K562 (cell line): Measurements from ENCODE around the gene MSMO1. TPM values are rescaled to one million over a fixed set of nuclear protein-coding genes. Genes with fewer than 3 reads are reported as not detected.
A peak's percentile ranks its signal among the peaks of the same experiment; 100 is the strongest.

Source experiments
- CREM ChIP-seq: IDR thresholded peaks from 2 replicates; pipeline ENCODE4 v1.6.1; 2014; ENCODE audit warnings: antibody characterized with exemption, low read depth
- E2F3 ChIP-seq: fragments of 250-450 bp; sonication (Bioruptor Pico); IDR thresholded peaks from 2 replicates; pipeline ENCODE4 v1.4.0; 2020; ENCODE audit warnings: mild to moderate bottlenecking
- GABPB2 ChIP-seq: fragments of 250-450 bp; sonication (Bioruptor Pico); conservative IDR thresholded peaks from 2 replicates; pipeline ENCODE4 v1.5.1; 2021; ENCODE audit warnings: mild to moderate bottlenecking
- IRF2 ChIP-seq: sonication (generic); formaldehyde crosslinking; IDR thresholded peaks from 2 replicates; pipeline ENCODE4 v1.8.1; 2022; ENCODE audit warnings: mild to moderate bottlenecking, missing genetic modification reagents
- MAZ ChIP-seq, 2 experiments: fragments of 450-650 bp in 1 of 2; sonication (generic) in 1 of 2; formaldehyde crosslinking; IDR thresholded peaks in 1 of 2; conservative IDR thresholded peaks in 1 of 2; 2 replicates each; pipeline versions ENCODE4 v1.4.0 to v1.5.0; 2020; ENCODE audit warnings: mild to moderate bottlenecking in 1 of 2, missing genetic modification reagents in 1 of 2
- MBD2 ChIP-seq: sonication (generic); IDR thresholded peaks from 2 replicates; pipeline ENCODE4 v1.6.1; 2016; ENCODE audit warnings: low read depth, borderline replicate concordance
- NEUROD1 ChIP-seq: fragments of 150-350 bp; IDR thresholded peaks from 2 replicates; pipeline ENCODE4 v1.6.1; 2014; ENCODE audit warnings: borderline replicate concordance, low read length, low read depth; ENCODE audit not compliant: partially characterized antibody
- RBBP5 ChIP-seq: fragments of 200-600 bp; sonication (generic); IDR thresholded peaks from 2 replicates; pipeline ENCODE4 v1.6.1; 2012; ENCODE audit warnings: borderline replicate concordance, mild to moderate bottlenecking, low read length, control low read depth, inconsistent platforms; ENCODE audit not compliant: insufficient read depth, poor library complexity, severe bottlenecking
- SRSF3 ChIP-seq: fragments of 200-400 bp; formaldehyde crosslinking; IDR thresholded peaks from 2 replicates; pipeline ENCODE4 v1.6.1; 2016; ENCODE audit warnings: mild to moderate bottlenecking, low read length, moderate library complexity; ENCODE audit not compliant: insufficient read depth
- SRSF7 ChIP-seq: fragments of 200-400 bp; formaldehyde crosslinking; optimal IDR thresholded peaks from 2 replicates; pipeline ENCODE3; 2017; ENCODE audit warnings: mild to moderate bottlenecking, low read depth, low read length
- ZNF408 ChIP-seq: fragments of 250-450 bp; sonication (Bioruptor Pico); IDR thresholded peaks from 2 replicates; pipeline ENCODE4 v1.4.0; 2020; ENCODE audit warnings: low read depth, mild to moderate bottlenecking, moderate library complexity
- polyA plus RNA-seq, 8 experiments: library from polyadenylated mRNA; depleted of rRNA in 4 of 8; stranded (reverse) in 5 of 8; unstranded in 3 of 8; fragments of >200 nt; fragmentation: Nextera tagmentation in 2 of 8; fragmentation: Illumina TruSeq in 1 of 8; extraction: Ambion mirVana in 2 of 8; extraction: Trizol in 1 of 8; gene quantifications; 2 replicates each; pipeline versions ENCODE4 v1.2.1 to v1.2.3, GENCODE V29; 2011 to 2014; ENCODE audit warnings: inconsistent platforms in 1 of 8, missing spikeins in 1 of 8
- total RNA-seq, 7 experiments: library from RNA; depleted of rRNA in 6 of 7; stranded (reverse); fragments of >200 nt in 6 of 7; fragmentation: Illumina TruSeq in 2 of 7; extraction: Trizol in 2 of 7; gene quantifications; 2 replicates each; pipeline versions ENCODE4 v1.2.1 to v1.2.3, GENCODE V29; 2011 to 2021; ENCODE audit warnings: low replicate concordance in 1 of 7
- TF ChIP-seq, protein P1 (sequence below): fragments of 250-450 bp; sonication (Bioruptor Pico); IDR thresholded peaks from 2 replicates; pipeline ENCODE4 v1.6.1; 2021; ENCODE audit warnings: mild to moderate bottlenecking
- TF ChIP-seq, protein P2 (sequence below): fragments of 450-650 bp; formaldehyde crosslinking; IDR thresholded peaks from 2 replicates; pipeline ENCODE4 v1.4.0; 2020; ENCODE audit warnings: mild to moderate bottlenecking, moderate library complexity
- TF ChIP-seq, protein P3 (sequence below): fragments of 450-650 bp; formaldehyde crosslinking; conservative IDR thresholded peaks from 2 replicates; pipeline ENCODE4 v1.4.0; 2022; ENCODE audit warnings: mild to moderate bottlenecking, missing genetic modification characterization
- TF ChIP-seq, protein P4 (sequence below): fragments of 250-450 bp; sonication (Bioruptor Pico); IDR thresholded peaks from 2 replicates; pipeline ENCODE4 v1.4.0; 2020; ENCODE audit warnings: mild to moderate bottlenecking, moderate library complexity
- TF ChIP-seq, protein P5 (sequence below): fragments of 250-450 bp; sonication (Bioruptor Pico); IDR thresholded peaks from 2 replicates; pipeline ENCODE4 v1.9.0; 2021; ENCODE audit warnings: mild to moderate bottlenecking
- TF ChIP-seq, protein P6 (sequence below): fragments of 250-450 bp; sonication (Bioruptor Pico); IDR thresholded peaks from 2 replicates; pipeline ENCODE4 v1.4.0; 2020; ENCODE audit warnings: borderline replicate concordance
- TF ChIP-seq, protein P7 (sequence below): fragments of 250-450 bp; sonication (Bioruptor Pico); IDR thresholded peaks from 2 replicates; pipeline ENCODE4 v1.8.0; 2021; ENCODE audit warnings: mild to moderate bottlenecking, moderate library complexity

MSMO1 gene
- total and polyA plus RNA-seq, 9 of the 15 experiments (the other 6 are each of a cell fraction or from before 2014, with no cell fraction given): 32.0 to 172 (median 63.5) TPM

DNA sequence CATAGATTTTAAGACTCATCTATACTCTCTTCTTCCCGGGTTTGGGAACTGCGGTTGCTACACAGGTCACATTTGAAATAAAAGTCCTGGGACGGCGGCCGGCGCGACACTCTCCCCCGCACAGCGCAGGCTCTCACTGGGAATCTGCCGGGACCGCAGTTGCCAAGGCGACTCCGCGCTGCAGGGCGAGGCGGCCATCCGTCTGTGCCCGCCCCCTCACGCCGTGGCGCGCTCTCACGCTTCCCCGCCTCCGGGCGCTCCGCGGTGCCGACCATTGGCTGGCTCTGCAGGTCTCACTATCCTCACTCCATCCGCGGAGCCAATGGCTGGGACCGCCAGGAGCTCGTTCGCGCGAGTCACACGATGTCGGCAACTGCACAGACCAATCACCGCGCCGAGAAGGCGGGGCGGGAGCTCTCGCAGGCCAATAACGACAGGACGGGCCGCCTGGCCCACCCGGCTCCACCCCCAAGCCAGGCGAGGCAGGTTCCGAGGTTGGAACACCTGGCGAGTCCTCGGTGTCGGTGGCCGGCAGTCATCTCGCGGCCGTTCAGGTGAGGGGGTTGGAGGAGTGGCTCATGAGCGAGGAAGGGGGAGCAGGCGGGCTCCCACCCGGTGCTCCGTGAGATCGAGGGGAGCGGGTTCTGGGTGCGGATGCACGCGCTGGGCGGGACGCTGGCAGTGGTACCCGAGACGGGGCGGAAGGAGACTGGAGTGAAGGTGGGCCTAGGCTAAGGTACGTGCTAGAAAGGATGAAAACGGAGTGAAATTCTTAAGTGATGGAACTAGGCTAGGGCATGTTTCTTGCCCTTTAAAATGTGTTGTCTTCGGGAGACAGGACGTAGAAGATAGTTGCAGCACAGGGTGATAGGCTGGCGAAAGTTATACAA lies at the start of gene MSMO1 (continued):
- TF ChIP-seq, protein P1, sequence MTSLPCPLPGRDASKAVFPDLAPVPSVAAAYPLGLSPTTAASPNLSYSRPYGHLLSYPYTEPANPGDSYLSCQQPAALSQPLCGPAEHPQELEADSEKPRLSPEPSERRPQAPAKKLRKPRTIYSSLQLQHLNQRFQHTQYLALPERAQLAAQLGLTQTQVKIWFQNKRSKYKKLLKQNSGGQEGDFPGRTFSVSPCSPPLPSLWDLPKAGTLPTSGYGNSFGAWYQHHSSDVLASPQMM (CRISPR knock-in tag): no peak
- TF ChIP-seq, protein P2, sequence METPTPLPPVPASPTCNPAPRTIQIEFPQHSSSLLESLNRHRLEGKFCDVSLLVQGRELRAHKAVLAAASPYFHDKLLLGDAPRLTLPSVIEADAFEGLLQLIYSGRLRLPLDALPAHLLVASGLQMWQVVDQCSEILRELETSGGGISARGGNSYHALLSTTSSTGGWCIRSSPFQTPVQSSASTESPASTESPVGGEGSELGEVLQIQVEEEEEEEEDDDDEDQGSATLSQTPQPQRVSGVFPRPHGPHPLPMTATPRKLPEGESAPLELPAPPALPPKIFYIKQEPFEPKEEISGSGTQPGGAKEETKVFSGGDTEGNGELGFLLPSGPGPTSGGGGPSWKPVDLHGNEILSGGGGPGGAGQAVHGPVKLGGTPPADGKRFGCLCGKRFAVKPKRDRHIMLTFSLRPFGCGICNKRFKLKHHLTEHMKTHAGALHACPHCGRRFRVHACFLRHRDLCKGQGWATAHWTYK (CRISPR knock-in tag): no peak
- TF ChIP-seq NEUROD1: peak; percentile 98
- TF ChIP-seq CREM: peak; percentile 93
- peak; percentile 39 to 41; a peak in 2 of 4 replicates for TF ChIP-seq MAZ (CRISPR knock-in tag; conservative IDR thresholded peaks at IDR 0.05 in 1 of 2, IDR thresholded peaks at IDR 0.05 in 1 of 2)
- TF ChIP-seq, protein P3, sequence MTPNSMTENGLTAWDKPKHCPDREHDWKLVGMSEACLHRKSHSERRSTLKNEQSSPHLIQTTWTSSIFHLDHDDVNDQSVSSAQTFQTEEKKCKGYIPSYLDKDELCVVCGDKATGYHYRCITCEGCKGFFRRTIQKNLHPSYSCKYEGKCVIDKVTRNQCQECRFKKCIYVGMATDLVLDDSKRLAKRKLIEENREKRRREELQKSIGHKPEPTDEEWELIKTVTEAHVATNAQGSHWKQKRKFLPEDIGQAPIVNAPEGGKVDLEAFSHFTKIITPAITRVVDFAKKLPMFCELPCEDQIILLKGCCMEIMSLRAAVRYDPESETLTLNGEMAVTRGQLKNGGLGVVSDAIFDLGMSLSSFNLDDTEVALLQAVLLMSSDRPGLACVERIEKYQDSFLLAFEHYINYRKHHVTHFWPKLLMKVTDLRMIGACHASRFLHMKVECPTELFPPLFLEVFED (CRISPR knock-in tag): no peak
- TF ChIP-seq SRSF3: no peak
- peak; percentile 71 for TF ChIP-seq RBBP5
- TF ChIP-seq SRSF7: no peak
- TF ChIP-seq MBD2: peak; percentile 98
- TF ChIP-seq, protein P4, sequence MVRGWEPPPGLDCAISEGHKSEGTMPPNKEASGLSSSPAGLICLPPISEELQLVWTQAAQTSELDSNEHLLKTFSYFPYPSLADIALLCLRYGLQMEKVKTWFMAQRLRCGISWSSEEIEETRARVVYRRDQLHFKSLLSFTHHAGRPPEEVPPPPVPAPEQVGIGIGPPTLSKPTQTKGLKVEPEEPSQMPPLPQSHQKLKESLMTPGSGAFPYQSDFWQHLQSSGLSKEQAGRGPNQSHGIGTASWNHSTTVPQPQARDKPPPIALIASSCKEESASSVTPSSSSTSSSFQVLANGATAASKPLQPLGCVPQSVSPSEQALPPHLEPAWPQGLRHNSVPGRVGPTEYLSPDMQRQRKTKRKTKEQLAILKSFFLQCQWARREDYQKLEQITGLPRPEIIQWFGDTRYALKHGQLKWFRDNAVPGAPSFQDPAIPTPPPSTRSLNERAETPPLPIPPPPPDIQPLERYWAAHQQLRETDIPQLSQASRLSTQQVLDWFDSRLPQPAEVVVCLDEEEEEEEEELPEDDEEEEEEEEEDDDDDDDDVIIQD (CRISPR knock-in tag): no peak
- TF ChIP-seq, protein P5, sequence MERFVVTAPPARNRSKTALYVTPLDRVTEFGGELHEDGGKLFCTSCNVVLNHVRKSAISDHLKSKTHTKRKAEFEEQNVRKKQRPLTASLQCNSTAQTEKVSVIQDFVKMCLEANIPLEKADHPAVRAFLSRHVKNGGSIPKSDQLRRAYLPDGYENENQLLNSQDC (CRISPR knock-in tag): no peak
- no peak for TF ChIP-seq ZNF408 (CRISPR knock-in tag)
- TF ChIP-seq, protein P6, sequence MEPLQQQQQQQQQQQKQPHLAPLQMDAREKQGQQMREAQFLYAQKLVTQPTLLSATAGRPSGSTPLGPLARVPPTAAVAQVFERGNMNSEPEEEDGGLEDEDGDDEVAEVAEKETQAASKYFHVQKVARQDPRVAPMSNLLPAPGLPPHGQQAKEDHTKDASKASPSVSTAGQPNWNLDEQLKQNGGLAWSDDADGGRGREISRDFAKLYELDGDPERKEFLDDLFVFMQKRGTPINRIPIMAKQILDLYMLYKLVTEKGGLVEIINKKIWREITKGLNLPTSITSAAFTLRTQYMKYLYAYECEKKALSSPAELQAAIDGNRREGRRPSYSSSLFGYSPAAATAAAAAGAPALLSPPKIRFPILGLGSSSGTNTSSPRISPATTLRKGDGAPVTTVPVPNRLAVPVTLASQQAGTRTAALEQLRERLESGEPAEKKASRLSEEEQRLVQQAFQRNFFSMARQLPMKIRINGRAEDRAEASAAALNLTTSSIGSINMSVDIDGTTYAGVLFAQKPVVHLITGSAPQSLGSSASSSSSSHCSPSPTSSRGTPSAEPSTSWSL (CRISPR knock-in tag): no peak
- TF ChIP-seq, protein P7, sequence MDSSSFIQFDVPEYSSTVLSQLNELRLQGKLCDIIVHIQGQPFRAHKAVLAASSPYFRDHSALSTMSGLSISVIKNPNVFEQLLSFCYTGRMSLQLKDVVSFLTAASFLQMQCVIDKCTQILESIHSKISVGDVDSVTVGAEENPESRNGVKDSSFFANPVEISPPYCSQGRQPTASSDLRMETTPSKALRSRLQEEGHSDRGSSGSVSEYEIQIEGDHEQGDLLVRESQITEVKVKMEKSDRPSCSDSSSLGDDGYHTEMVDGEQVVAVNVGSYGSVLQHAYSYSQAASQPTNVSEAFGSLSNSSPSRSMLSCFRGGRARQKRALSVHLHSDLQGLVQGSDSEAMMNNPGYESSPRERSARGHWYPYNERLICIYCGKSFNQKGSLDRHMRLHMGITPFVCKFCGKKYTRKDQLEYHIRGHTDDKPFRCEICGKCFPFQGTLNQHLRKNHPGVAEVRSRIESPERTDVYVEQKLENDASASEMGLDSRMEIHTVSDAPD (CRISPR knock-in tag): no peak
- no peak for TF ChIP-seq IRF2
- TF ChIP-seq GABPB2: no peak
- TF ChIP-seq E2F3 (CRISPR knock-in tag): no peak
